ENCODE data around the gene WNK2. TPM values are rescaled to one million over a fixed set of nuclear protein-coding genes. Genes with fewer than 3 reads are reported as not detected.
A peak's percentile ranks its signal among the peaks of the same experiment; 100 is the strongest.
"Not testable (repeated sequence)": the region's sequence is repeated elsewhere in the genome, so short reads cannot be mapped to it uniquely, and the experiment has no call there.

WNK2 gene
- polyA plus RNA-seq, 3 donors, result 23.4 to 38.9 (median 33.6) TPM

GRCh38 chr9:93329629-93330280 lies 145.8 kb downstream of the WNK2 start:
- DNase-seq, result no peak

DNA sequence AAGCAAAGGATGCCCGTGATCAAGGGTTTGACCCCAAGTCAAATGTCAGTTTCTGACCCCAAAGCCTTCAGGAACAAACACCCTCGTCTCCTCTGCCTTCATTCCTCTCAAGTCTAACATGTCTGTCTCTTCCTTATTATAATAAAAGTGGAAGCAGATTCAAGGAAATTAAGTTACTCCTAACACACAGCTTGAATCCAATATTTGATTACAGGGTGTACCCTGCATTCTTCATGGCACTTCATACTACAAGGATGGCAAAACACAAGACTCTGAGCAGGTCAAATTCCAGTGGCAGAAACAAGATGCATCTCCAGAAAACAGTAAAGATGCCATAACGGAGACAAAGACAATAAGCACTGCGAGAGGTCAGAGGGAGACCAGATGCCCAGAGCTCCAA lies 148.4 kb downstream of the WNK2 start:
- DNase-seq, result no peak

DNA sequence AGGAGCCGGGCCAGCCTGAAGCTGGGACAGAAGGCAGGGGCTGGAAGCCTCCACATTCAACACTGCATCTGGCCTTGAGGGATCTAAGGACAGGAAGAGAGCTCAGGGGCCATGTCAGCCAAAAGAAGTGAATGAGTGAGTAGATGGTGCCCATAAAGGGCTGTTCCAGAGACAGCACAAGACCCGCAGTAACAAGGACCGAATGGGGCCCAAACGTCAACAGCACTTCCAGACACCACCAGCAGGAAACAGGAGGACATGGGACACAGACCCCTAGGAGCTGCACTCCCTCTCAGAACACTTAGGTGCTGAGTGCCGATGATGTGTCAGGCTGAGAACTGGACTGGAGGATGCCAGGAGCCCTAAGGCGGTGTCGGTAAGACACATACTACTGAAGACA lies 152.8 kb downstream of the WNK2 start:
- DNase-seq, result no peak

GRCh38 chr9:93338196-93338595 lies 154.3 kb downstream of the WNK2 start:
- not testable (repeated sequence) for DNase-seq

DNA sequence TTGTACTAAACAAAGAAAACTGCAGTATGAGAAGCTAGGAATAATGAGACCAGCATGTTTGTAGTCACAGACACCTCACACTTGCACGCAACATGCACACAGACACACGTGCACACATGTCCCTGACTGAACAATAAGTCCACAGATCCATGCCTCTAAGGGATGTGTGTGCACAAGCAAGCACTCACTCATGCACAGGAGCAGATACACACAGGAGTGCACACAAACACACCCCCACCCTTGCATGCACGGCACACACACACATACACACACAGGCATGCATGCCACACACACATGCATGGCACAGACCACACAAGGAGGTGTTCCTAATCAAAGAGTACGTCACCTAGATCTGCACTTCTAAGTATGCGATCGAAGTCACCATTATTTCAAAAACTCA lies 156.2 kb downstream of the WNK2 start:
- DNase-seq, result no peak

- DNase-seq, result not testable (repeated sequence)
These were observed 157.9 kb downstream of the WNK2 start for GRCh38 chr9:93341820-93342219.

DNA sequence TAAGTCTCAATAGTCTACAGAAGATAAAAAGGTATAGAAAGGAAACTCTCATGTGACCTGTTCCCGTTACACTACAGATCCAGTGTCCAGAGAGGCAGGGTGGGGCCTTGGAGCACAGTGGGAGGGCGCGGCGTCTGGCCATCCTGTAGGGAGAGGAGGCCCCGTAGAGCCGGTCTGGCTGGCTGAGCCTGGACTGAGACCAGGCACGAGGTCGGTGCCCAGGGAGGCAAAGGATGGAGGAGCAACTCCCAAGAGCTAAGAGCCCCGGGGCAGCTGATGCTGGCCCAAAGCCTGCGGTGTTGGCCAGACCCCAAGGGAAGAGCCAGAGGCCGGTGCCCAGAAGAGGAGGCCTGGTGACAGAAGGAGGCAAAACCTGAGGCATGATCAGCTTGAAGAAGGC lies 158.5 kb downstream of the WNK2 start:
- not testable (repeated sequence) for DNase-seq

DNA sequence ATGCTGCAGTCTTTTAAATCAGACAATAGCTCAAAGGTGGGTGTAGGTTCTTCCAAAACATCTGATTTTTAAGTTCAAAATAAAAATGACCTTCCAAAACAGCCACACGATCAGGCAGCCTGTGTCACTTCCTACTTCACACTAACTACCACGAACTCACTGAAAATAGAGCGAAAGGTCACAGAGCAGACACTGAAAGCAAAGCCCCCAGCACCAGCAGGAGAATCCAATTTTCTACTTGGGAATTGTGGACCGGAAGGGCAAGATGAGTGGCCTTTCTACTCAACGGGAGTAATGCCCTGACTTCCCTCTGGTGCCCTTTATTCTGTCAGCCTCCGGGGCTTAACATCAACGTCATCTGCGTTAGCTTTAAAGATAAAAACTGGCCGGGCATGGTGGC lies 159.7 kb downstream of the WNK2 start:
- no peak for DNase-seq

GRCh38 chr9:93345643-93346230 lies 161.8 kb downstream of the WNK2 start:
- DNase-seq, result peak; percentile 9

DNA sequence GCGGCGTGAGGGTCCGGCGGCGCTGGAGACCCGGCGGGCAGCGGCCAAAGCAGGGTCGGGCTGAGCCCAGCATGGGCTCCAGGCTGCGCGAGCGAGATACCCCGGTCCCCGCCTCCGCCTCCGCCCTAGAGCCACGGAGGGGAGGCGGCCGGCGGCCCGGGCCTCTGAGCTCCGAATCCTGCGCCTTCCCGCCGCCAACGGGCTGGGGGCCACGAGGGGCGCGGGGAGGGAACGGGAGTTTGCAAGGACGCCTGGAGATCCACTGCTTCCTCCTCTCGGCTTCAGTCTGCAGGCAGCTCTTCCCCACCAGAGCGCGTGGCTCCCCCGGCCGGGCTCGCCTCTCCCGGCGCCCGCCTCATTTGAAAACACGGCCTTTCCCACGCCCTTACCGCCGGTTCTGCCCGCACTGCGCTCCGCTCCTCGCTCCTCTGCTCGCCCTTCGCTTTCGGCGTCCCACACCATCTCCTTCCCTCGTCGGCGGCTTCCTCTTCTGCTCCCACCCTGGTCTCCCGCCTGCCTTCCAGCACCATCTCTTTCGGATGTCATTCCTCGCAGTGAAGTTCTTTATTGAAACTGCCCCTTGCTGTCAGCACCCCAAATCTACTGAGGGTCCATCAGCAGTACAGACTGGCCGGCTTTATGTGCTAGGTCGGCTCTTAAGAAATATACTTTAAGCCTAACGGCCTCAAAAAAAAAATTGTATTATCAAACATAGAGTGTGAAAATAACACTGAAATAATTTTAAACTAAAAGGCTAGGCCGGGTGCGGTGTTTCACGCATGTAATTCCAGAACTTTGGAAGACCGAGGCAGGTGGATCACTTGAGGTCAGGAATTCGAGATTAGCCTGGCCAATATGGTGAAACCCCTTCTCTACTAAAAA lies 162.5 kb downstream of the WNK2 start:
- peak; percentile 30 for DNase-seq

DNA sequence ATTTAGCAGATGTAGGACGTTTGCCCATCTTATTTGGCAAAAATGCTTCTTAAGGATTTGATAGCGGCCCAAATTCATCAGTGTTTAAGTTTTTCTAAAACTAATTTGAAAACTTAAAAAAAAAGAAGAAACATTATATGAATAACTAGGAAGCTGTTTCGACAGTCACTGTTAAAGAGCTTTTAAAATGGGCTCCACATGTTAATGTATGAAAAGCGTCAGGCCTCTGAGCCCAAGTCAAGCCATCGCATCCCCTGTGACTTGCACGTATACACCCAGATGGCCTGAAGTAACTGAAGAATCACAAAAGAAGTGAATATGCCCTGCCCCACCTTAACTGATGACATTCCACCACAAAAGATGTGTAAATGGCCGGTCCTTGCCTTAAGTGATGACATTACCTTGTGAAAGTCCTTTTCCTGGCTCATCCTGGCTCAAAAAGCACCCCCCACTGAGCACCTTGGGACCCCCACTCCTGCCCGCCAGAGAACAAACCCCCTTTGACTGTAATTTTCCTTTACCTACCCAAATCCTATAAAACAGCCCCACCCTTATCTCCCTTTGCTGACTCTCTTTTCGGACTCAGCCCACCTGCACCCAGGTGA lies 163.5 kb downstream of the WNK2 start:
- not testable (repeated sequence) for DNase-seq

DNA sequence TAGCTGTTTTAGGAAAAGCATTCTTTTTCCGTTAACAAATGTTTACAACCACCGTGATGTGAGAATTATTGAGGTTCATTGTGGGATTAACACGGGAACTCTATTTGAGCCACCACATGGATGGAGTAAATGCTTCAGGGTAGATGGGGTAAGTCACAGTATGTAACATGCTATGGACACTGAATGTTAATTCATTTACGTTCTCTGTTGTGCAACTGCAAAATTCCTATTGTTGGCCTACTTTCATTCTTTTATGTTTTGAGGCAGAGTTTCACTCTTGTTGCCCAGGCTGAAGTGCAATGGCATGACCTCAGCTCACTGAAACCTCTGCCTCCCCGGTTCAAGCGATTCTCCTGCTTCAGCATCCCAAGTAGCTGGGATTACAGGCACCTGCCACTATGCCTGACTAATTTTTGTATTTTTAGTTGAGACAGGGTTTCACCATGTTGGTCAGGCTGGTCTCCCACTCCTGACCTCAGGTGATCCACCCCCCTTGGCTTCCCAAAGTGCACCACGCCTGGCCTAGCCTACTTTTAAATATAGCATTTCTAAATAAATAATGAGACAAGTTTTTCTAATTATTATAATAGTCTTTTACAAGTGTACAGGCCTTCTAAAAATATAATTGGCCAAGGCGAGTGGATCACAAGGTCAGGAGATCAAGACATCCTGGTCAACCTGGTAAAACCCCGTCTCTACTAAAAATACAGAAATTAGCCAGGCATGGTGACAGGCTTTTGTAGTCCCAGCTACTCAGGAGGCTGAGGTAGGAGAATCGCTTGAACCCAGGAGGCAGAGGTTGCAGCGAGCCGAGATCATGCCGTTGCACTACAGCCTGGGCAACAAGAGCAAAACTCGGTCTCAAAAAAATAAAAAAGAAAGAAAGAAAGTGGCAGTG lies 169.7 kb downstream of the WNK2 start:
- not testable (repeated sequence) for DNase-seq

DNA sequence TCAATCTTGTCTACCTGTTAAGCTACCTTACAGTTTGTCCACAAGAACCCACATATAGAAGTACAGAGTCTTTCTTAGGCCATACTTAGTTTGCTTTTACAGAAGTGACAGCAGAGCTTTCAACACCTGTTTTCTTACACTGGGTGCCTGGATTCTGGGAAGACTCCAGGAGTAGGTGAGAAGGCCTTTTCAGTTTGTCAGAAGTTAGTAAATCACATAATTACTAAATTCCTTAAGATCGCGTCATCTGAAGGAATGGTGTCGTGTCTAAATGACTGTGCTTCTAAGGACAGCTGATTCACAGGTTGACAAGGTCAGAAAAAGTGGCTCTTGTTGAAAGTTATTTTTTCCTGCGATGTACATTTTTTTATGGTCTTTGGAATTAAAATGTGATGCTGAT lies 170.5 kb downstream of the WNK2 start:
- no peak for DNase-seq

- DNase-seq, result no peak
These were observed 171.9 kb downstream of the WNK2 start for GRCh38 chr9:93355827-93356226.

DNA sequence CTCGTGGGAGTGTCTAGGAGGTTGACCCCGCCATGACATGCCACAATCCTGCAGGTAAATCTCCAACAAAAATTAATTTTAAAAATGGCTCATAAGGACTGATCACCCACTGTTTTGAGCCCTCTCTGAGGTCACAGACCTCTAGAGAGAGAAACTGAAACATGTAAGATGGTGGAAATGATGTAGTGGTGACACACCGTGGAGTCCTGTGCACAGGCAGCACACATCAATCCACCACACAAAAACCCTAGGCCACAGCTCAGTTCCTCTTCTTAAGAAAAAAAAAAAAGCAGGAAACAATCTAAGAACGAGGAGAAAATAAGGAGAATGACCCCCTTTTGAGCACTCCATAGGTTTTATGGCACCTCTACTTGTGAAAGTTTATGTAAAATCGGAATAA lies 173.7 kb downstream of the WNK2 start:
- no peak for DNase-seq

DNA sequence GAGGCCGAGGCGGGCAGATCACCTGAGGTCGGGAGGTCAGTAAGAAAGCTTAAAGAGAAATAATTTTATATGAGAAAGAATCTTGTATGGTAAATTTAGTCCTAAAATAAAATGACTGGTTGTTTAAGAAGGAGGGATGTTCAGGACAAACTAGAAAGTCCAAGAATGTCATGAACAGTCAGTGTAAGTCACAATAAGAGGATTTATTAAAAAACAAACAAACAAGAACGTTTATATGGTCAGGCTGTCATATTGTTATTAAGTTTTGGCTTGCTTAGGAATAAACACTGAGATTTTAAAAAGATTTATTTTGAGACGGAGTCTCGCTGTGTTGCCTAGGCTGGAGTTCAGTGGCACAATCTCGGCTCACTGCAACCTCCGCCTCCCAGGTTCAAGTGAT lies 176.0 kb downstream of the WNK2 start:
- DNase-seq, result not testable (repeated sequence)

DNA sequence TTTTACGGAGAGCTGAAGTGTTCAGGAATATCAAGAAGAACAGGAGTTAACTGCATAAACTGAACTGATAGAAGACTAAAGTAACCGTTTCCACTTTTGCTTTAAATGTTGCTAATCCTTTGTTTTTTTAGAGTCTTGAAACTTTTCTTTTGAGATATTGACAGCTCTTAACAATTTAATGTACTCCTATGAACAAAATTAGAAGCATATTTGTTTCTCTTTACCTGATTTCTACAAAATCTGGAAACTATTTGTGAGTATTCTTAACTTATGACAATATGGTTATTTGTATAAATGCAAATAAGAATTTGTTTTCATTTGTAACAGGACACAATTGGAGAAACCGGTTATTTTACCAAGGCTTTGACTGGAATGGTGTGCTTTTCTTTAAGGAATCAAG lies 178.1 kb downstream of the WNK2 start:
- no peak for DNase-seq

DNA sequence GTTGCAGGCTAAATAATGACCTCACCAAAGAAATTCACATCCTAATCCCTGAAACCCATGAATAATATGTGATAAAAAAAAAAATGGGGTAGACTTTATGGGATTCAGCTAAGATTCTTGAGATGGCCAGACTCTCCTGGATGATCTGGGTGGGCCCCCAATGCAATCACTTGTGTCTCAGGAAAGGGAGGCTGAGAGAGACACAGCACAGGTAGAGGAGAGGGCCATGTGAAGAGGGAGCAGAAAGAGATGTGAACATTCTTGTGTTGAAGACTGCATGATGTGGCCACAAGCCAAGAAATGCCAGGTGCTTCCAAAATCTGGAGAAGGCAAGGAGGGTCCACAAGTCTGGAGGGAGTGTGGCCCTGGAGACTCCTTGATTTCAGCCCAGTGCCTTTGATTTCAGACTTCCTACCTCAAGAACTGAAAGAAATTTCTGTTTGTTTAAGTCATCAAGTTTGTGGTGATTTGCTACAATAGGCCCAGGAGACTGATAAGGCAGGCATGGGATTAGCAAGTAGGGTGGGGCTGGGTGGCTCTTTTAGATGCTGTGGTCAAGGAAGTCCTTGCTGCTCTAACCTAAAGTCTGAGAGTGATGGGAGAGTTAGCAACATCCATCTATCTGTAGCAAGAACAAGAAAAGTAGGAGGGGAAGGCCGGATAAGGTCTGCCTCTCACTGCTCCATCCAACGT lies 180.9 kb downstream of the WNK2 start:
- DNase-seq, result no peak

- DNase-seq, result no peak
These were observed 181.6 kb downstream of the WNK2 start for GRCh38 chr9:93365427-93366118.

DNA sequence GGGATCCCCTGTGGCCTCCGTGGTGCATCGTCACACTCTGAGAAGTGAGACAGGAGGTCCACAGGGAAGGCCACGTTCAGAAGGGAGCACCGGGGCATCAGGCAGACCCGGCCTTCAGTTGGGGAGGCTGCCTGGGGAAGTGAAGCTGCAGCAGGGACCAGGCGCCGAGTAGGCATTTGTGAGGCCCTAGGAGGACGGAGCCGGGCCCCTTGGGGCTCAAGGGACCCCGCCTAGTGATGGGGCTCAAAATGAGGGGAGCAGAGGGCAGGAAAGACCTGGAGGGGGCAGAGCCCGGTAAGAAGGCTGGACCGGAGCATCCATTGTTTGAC lies 182.1 kb downstream of the WNK2 start:
- DNase-seq, result no peak
